Mesothelial cell of epicardium (in vitro differentiated cells): Measurements from ENCODE around the gene ADARB2. TPM values are rescaled to one million over a fixed set of nuclear protein-coding genes. Genes with fewer than 3 reads are reported as not detected.

Experiments
- DNase-seq, 2 experiments: peaks; one replicate each; pipeline ENCODE4 v3.0.0; 2021; ENCODE audit warnings: low spot score in 2 of 2; ENCODE audit not compliant: unreplicated experiment in 2 of 2
- H3K27ac Mint-ChIP-seq: 2 replicates; pipeline ENCODE4 v1.8.0; 2021; ENCODE audit warnings: mixed read lengths
- H3K27me3 Mint-ChIP-seq: 2 replicates; pipeline ENCODE4 v1.8.0; 2021; ENCODE audit warnings: low read depth, mixed read lengths
- H3K36me3 Mint-ChIP-seq: 2 replicates; pipeline ENCODE4 v1.8.0; 2021; ENCODE audit warnings: mixed read lengths
- H3K4me1 Mint-ChIP-seq: 2 replicates; pipeline ENCODE4 v1.8.0; 2021; ENCODE audit warnings: mixed read lengths
- H3K4me3 Mint-ChIP-seq: 2 replicates; pipeline ENCODE4 v1.8.0; 2021; ENCODE audit warnings: mild to moderate bottlenecking, moderate library complexity, mixed read lengths
- H3K9me3 Mint-ChIP-seq: 2 replicates; pipeline ENCODE4 v1.8.0; 2021; ENCODE audit warnings: mixed read lengths
- CTCF ChIP-seq: fragments of 200-600 bp; sonication (generic); IDR thresholded peaks from one replicate; pipeline ENCODE4 v1.5.0; 2021; ENCODE audit warnings: antibody characterized with exemption; ENCODE audit not compliant: unreplicated experiment
- total RNA-seq: library from RNA; stranded (reverse); gene quantifications from 3 replicates; pipeline ENCODE4 v1.2.1, GENCODE V29; 2021

Gene ADARB2
- total RNA-seq, 1 donor from 2014 or later = 0.38 TPM

DNA sequence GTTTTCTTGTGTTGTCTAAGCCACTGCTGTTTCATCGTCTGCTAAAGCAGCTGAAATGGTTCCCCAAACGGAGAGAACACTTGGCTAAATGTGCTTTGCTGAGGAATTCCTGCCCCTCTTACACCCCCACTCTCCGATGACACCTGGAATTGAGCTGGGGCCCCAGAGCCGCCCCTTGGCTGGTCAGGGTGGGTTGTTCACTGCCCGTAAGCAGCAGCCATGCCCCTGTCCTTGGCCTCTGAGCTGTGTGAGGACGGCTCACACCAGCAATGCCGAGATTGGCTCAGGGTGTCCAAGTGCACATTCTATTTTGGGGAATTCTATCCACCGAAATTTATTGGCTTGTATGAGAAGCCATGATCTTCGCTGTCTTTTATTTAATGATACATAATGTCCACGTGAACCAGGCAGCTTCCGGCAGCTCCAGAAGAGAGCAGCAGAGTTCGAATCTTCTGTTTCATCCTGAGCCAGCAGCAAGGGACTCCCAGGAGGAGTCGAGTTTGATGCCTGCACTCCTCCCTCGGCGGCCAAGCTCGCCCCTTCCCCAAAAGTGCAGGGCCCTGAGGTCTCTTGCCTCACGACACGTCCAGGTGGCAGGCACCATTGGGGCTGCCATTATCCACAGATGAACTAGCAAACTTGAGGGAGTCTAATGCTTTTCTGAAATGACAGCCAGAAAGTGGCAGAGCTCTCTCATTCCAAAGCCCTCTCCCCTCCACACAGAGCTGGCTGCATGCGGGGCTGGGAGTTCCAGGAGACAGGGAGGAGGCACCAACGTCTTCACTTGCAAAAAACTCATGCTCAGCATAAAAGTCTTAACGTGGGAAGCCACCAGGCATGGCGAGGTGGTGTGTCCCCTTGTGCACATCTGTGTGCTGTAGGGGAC lies 567.1 kb downstream of the ADARB2 start:
- no peaks in the 10 kb centered on the region for H3K4me1 Mint-ChIP-seq
- H3K27ac Mint-ChIP-seq = no peak overlapping the region
- no peaks in the 10 kb centered on the region for H3K9me3 Mint-ChIP-seq
- DNase-seq = no peak
- peaks cover 42% of the 10 kb centered on the region for H3K27me3 Mint-ChIP-seq
- no peak overlapping the region for H3K4me3 Mint-ChIP-seq
- TF ChIP-seq CTCF = no peak
- H3K36me3 Mint-ChIP-seq = no peaks in the 10 kb centered on the region

DNA sequence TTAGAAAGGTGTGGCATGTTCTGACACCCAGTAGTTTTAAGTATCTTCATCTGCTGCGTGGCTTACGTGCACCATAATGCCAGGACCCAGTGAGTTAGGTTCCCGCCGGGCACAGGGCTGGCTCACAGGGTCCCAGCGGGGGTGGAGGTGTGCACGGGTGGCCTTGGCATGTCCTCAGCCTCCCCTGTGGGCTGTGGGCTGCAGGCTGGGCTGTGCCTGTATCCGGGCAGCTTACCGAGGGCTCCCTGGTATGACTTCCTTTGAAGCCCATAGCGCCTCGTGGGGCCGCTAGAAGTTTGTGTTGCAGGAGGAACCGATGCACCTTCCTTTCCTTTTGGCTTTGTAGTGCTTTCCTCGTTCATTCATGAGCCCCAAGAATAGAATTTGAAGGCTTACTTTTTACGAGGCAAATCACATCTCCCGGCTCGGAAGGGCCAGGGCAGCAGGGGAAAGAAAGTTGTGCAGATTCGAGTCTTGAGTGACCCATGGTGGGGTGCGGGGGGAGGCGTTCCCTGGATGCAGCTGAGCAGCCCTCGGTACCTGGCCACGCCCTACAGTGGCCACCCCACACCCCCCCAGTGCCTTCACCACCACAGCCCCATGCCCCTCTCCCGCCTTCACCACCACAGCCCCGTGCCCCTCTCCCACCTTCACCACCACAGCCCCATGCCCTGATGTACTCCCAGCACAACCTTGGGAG lies 568.0 kb downstream of the ADARB2 start:
- TF ChIP-seq CTCF = no peak
- H3K4me3 Mint-ChIP-seq = no peak overlapping the region
- no peaks in the 10 kb centered on the region for H3K36me3 Mint-ChIP-seq
- H3K27ac Mint-ChIP-seq = no peak overlapping the region
- no peak for DNase-seq
- H3K27me3 Mint-ChIP-seq = peaks cover 45% of the 10 kb centered on the region
- no peaks in the 10 kb centered on the region for H3K9me3 Mint-ChIP-seq
- H3K4me1 Mint-ChIP-seq = no peaks in the 10 kb centered on the region

- H3K4me1 Mint-ChIP-seq = no peaks in the 10 kb centered on the region
- DNase-seq = no peak
- peaks cover 45% of the 10 kb centered on the region for H3K27me3 Mint-ChIP-seq
- no peak for TF ChIP-seq CTCF
- H3K9me3 Mint-ChIP-seq = no peaks in the 10 kb centered on the region
- H3K4me3 Mint-ChIP-seq = no peak overlapping the region
- no peak overlapping the region for H3K27ac Mint-ChIP-seq
- H3K36me3 Mint-ChIP-seq = no peaks in the 10 kb centered on the region
Measured at GRCh38 chr10:1168763-1169162, 568.6 kb downstream of the ADARB2 start.

- no peak overlapping the region for H3K4me3 Mint-ChIP-seq
- H3K4me1 Mint-ChIP-seq = no peaks in the 10 kb centered on the region
- DNase-seq = no peak
- peaks cover 52% of the 10 kb centered on the region for H3K27me3 Mint-ChIP-seq
- TF ChIP-seq CTCF = no peak
- no peaks in the 10 kb centered on the region for H3K36me3 Mint-ChIP-seq
- no peaks in the 10 kb centered on the region for H3K9me3 Mint-ChIP-seq
- no peak overlapping the region for H3K27ac Mint-ChIP-seq
Measured at GRCh38 chr10:1166828-1167275, 570.5 kb downstream of the ADARB2 start.

GRCh38 chr10:1166101-1166827 lies 571.1 kb downstream of the ADARB2 start:
- DNase-seq = no peak
- Mint-ChIP-seq H3K4me1 (no peaks in the 10 kb centered on the region), H3K9me3 (no peaks in the 10 kb centered on the region), H3K36me3 (no peaks in the 10 kb centered on the region), H3K27ac (no peak overlapping the region), H3K4me3 (no peak overlapping the region), H3K27me3 (peaks cover 52% of the 10 kb centered on the region)
- no peak for TF ChIP-seq CTCF
